ENCODE measurements around the gene DLEC1.

The DLEC1 gene

DNA sequence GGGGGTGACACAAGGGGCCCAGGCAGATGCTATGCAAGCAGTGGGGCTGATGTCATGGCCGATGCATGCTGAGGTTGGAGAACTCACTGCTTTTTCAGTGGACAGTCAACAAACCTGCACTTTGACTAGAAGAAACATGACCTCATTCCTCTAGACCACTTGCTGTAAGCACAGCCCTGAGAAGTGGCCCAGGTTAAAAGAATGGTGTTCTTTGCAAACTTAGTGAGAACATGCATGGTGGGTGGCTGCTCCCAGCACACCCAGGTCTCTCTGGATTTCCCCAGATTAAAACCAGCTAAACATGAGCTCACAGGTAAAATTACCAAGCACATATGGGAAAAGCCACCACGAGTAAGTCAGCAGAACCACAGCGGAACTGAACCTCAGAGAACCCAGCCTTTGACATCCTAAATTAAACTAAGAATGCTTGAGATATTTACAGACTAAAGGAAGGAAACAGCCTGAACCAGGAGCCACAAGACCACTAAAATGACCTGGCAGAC is 15.5 kb downstream of the DLEC1 start:
- TF ChIP-seq, protein P1, sequence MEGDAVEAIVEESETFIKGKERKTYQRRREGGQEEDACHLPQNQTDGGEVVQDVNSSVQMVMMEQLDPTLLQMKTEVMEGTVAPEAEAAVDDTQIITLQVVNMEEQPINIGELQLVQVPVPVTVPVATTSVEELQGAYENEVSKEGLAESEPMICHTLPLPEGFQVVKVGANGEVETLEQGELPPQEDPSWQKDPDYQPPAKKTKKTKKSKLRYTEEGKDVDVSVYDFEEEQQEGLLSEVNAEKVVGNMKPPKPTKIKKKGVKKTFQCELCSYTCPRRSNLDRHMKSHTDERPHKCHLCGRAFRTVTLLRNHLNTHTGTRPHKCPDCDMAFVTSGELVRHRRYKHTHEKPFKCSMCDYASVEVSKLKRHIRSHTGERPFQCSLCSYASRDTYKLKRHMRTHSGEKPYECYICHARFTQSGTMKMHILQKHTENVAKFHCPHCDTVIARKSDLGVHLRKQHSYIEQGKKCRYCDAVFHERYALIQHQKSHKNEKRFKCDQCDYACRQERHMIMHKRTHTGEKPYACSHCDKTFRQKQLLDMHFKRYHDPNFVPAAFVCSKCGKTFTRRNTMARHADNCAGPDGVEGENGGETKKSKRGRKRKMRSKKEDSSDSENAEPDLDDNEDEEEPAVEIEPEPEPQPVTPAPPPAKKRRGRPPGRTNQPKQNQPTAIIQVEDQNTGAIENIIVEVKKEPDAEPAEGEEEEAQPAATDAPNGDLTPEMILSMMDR (IDR thresholded peaks at IDR 0.05; ENCODE audit: insufficient read depth, low read length, poor library complexity, severe bottlenecking), result no peak
- no peak for TF ChIP-seq EZH2phosphoT487 (conservative IDR thresholded peaks at IDR 0.05; ENCODE audit: low read length)
- Histone ChIP-seq H4K20me1 (ENCODE audit: low read depth, low read length) (no peaks in the 10 kb centered on the region), H3K4me3 (ENCODE audit: insufficient read depth, low read length, poor library complexity, severe bottlenecking) (no peak overlapping the region), H3K9me2 (replicated peaks; ENCODE audit: insufficient read depth, low read length) (no peaks in the 10 kb centered on the region), H3K27me3 (ENCODE audit: low read length) (no peaks in the 10 kb centered on the region), H3K79me2 (ENCODE audit: insufficient read depth, low read length) (no peaks in the 10 kb centered on the region), H3K36me3 (ENCODE audit: low read length) (no peaks in the 10 kb centered on the region), H3F3A (ENCODE audit: insufficient read depth) (no peaks in the 10 kb centered on the region), H3K9me3 (ENCODE audit: insufficient read depth, low read length) (no peaks in the 10 kb centered on the region), H3K4me2 (ENCODE audit: low read depth, low read length, poor library complexity, severe bottlenecking) (no peak overlapping the region), H3K9ac (ENCODE audit: low read length) (no peak overlapping the region), H3K27ac (ENCODE audit: low read depth, low read length) (no peak overlapping the region), H2AFZ (ENCODE audit: low read depth, low read length, severe bottlenecking) (no peak overlapping the region)

DNA sequence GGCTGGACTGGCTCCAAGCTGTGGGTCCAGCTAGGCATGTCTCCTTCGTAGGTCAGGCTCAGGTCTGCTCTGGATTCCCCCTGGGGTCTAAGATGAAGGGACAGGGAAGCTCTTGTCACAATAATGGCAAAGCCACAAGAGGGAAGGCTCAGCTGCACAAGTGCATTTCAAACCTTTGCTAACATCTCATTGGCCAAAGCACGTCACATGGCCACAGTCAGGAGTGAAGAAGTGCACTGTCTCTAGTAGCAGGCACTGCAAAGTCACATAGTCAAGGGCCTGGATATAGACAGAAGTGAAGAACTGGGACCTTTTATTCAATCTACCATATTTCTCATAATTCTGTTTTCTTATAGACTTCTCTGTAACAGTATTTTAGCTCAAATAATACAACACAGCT is 20.1 kb downstream of the DLEC1 start:
- no peaks in the 10 kb centered on the region for H3K79me2 ChIP-seq (ENCODE audit: insufficient read depth, low read length)
- H3K9me2 ChIP-seq (replicated peaks; ENCODE audit: insufficient read depth, low read length), result no peaks in the 10 kb centered on the region
- H3K27ac ChIP-seq (ENCODE audit: low read depth, low read length), result no peak overlapping the region
- H4K20me1 ChIP-seq (ENCODE audit: low read depth, low read length), result no peaks in the 10 kb centered on the region
- H3K4me2 ChIP-seq (ENCODE audit: low read depth, low read length, poor library complexity, severe bottlenecking), result no peak overlapping the region
- H3K27me3 ChIP-seq (ENCODE audit: low read length), result no peaks in the 10 kb centered on the region
- no peak overlapping the region for H3K4me3 ChIP-seq (ENCODE audit: insufficient read depth, low read length, poor library complexity, severe bottlenecking)
- no peak overlapping the region for H2AFZ ChIP-seq (ENCODE audit: low read depth, low read length, severe bottlenecking)
- H3K36me3 ChIP-seq (ENCODE audit: low read length), result no peaks in the 10 kb centered on the region
- no peak overlapping the region for H3K9ac ChIP-seq (ENCODE audit: low read length)
- H3F3A ChIP-seq (ENCODE audit: insufficient read depth), result no peaks in the 10 kb centered on the region
- no peak for TF ChIP-seq EZH2phosphoT487 (conservative IDR thresholded peaks at IDR 0.05; ENCODE audit: low read length)
- TF ChIP-seq, protein P1 (IDR thresholded peaks at IDR 0.05; ENCODE audit: insufficient read depth, low read length, poor library complexity, severe bottlenecking), result no peak
- no peaks in the 10 kb centered on the region for H3K9me3 ChIP-seq (ENCODE audit: insufficient read depth, low read length)

DNA sequence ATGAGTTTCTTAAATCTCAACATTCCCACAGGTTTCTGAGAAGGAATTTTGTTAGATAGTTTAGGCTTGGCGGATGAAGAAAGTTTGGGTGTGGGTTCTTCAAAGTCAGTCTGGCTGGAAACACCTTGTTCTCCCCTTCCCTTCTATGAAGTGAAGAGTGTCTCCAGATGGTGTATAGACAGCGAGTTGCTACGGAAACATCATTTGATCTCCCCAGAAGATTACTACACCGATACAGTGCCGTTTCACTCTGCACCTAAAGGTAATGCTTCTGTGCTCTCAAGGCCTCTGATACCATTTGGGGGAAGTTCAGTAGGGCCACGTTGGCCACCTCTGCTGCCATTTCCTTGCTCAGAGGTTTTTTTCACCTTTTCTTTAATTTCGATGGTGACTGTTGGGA is 20.6 kb downstream of the DLEC1 start:
- Histone ChIP-seq H3F3A (ENCODE audit: insufficient read depth) (no peaks in the 10 kb centered on the region), H3K9me2 (replicated peaks; ENCODE audit: insufficient read depth, low read length) (no peaks in the 10 kb centered on the region), H3K4me3 (ENCODE audit: insufficient read depth, low read length, poor library complexity, severe bottlenecking) (no peak overlapping the region), H3K36me3 (ENCODE audit: low read length) (no peaks in the 10 kb centered on the region), H4K20me1 (ENCODE audit: low read depth, low read length) (no peaks in the 10 kb centered on the region), H3K27me3 (ENCODE audit: low read length) (no peaks in the 10 kb centered on the region), H3K9me3 (ENCODE audit: insufficient read depth, low read length) (no peaks in the 10 kb centered on the region), H3K27ac (ENCODE audit: low read depth, low read length) (no peak overlapping the region), H3K4me2 (ENCODE audit: low read depth, low read length, poor library complexity, severe bottlenecking) (no peak overlapping the region), H2AFZ (ENCODE audit: low read depth, low read length, severe bottlenecking) (no peak overlapping the region), H3K9ac (ENCODE audit: low read length) (no peak overlapping the region), H3K79me2 (ENCODE audit: insufficient read depth, low read length) (no peaks in the 10 kb centered on the region)
- TF ChIP-seq, protein P1 (IDR thresholded peaks at IDR 0.05; ENCODE audit: insufficient read depth, low read length, poor library complexity, severe bottlenecking), result no peak
- no peak for TF ChIP-seq EZH2phosphoT487 (conservative IDR thresholded peaks at IDR 0.05; ENCODE audit: low read length)

Data from SU-DHL-6 (cell line).